RWPE1 (cell line): ENCODE measurements around the gene STX19.

Source experiments
- CTCF ChIA-PET: fragments of 350-600 bp; sonication (Branson Sonifier 250); formaldehyde crosslinking; extraction: SDS; loops from one replicate; lab custom pipeline; 2021; lab: Yijun Ruan, JAX
- POLR2A ChIA-PET: fragments of 400-600 bp; formaldehyde crosslinking; extraction: SDS; loops from one replicate; lab custom pipeline; 2020; ENCODE audit warnings: antibody characterized with exemption; ENCODE audit not compliant: low non-redundant PET; lab: Yijun Ruan, JAX
- DNase-seq: peaks from one replicate; pipeline ENCODE4 v3.0.0; 2012; ENCODE audit warnings: low spot score
- H3K27ac ChIP-seq: fragments of 450-650 bp; 2 replicates; pipeline ENCODE4 v1.5.1; 2017
- CTCF ChIP-seq: fragments of 450-650 bp; conservative IDR thresholded peaks from 2 replicates; pipeline ENCODE4 v1.5.1; 2017; ENCODE audit warnings: low read depth, mild to moderate bottlenecking

Gene STX19

GRCh38 chr3:94066506-94067500 lies 38.4 kb upstream of the STX19 start:
- H3K27ac ChIP-seq, result no peak overlapping the region
- POLR2A ChIA-PET, result no interaction called here
- CTCF ChIA-PET, result no interaction called here

GRCh38 chr3:94065819-94066480 lies 37.6 kb upstream of the STX19 start:
- POLR2A ChIA-PET, result no interaction called here
- no peak overlapping the region for H3K27ac ChIP-seq
- DNase-seq, result no peak
- TF ChIP-seq CTCF, result no peak
- CTCF ChIA-PET, result interaction anchor here (0.6 kb wide), 1 partner anchor 20 kb away, joined by 3 read pairs; no protein-coding TSS in a partner anchor

More at GRCh38 chr3:94066506-94067500, 38.4 kb upstream of the STX19 start:
- no peak for DNase-seq
- TF ChIP-seq CTCF, result no peak

- ChIA-PET CTCF (no interaction called here), POLR2A (no interaction called here)
- no peak for DNase-seq
- no peak overlapping the region for H3K27ac ChIP-seq
- no peak for TF ChIP-seq CTCF
Measured at GRCh38 chr3:94065122-94065521, 36.7 kb upstream of the STX19 start.

- TF ChIP-seq CTCF, result no peak
- no peak for DNase-seq
- H3K27ac ChIP-seq, result no peak overlapping the region
- ChIA-PET CTCF (no interaction called here), POLR2A (no interaction called here)
Measured at GRCh38 chr3:94064243-94064860, 36.0 kb upstream of the STX19 start.

- POLR2A ChIA-PET, result no interaction called here
- TF ChIP-seq CTCF, result no peak
- DNase-seq, result no peak
- H3K27ac ChIP-seq, result peak overlapping the region; percentile 93
- CTCF ChIA-PET, result interaction anchor here (0.6 kb wide), 1 partner anchor 51 kb away, joined by 3 read pairs; no protein-coding TSS in a partner anchor
Measured at GRCh38 chr3:94063496-94064119, 35.2 kb upstream of the STX19 start.
